Measurements from ENCODE around the gene PDS5B.

DNA sequence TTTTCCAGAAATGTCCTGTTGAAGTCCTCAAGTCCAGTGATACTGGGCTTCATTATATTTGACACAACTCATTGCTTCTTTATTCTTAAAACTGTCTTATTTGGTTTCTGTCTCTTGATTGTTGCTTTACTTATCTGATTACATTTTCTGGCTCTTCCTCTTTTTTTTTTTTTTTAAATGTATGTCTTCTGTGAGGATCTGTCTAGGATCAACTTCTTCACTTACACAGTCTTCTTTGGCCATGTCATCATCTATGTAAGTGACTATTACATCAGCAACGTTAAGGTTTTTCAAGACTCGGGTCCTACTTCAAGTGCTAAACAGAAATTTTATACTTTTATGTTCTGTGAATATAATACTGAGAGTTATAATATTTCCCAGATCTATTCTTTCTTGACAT is 162.1 kb downstream of the PDS5B start:
- TF ChIP-seq, protein P1, sequence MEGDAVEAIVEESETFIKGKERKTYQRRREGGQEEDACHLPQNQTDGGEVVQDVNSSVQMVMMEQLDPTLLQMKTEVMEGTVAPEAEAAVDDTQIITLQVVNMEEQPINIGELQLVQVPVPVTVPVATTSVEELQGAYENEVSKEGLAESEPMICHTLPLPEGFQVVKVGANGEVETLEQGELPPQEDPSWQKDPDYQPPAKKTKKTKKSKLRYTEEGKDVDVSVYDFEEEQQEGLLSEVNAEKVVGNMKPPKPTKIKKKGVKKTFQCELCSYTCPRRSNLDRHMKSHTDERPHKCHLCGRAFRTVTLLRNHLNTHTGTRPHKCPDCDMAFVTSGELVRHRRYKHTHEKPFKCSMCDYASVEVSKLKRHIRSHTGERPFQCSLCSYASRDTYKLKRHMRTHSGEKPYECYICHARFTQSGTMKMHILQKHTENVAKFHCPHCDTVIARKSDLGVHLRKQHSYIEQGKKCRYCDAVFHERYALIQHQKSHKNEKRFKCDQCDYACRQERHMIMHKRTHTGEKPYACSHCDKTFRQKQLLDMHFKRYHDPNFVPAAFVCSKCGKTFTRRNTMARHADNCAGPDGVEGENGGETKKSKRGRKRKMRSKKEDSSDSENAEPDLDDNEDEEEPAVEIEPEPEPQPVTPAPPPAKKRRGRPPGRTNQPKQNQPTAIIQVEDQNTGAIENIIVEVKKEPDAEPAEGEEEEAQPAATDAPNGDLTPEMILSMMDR (IDR thresholded peaks at IDR 0.05) = no peak
- TF ChIP-seq POLR2AphosphoS5 (IDR thresholded peaks at IDR 0.05) (no peak), POLR2A (IDR thresholded peaks at IDR 0.05) (no peak), EP300 (IDR thresholded peaks at IDR 0.05; ENCODE audit: low read depth) (no peak)
